Measurements from ENCODE around the gene SCG2. TPM values are rescaled to one million over a fixed set of nuclear protein-coding genes. Genes with fewer than 3 reads are reported as not detected.

SCG2 gene
- total and polyA plus RNA-seq, 2 donors (not counting 1 experiment from before 2014, with no cell fraction given) = 0.66 to 2.9 TPM

DNA sequence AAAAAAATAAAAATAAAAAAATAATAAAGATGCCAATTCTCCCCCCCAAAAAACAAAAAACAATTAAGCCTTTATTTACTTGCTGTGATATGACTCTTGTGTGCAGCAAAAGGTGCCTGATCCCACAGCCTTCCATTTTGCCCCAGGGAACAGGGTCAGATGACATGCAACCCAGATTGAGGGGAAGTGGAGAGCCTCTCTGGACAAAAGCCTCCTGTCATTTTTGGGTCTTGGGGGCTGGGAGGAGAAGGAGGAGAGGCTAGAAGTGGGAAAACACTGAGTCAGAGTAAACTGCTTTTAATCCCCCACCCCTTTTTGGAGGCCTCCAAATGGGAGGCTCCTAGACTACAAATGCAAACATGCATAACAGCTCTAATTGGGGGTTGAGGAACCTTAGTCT is 46.6 kb upstream of the SCG2 start:
- Histone ChIP-seq H3K9me3 (ENCODE audit: control insufficient read depth, insufficient read depth, low read depth, low read length) (no peaks in the 10 kb centered on the region), H2AFZ (ENCODE audit: low read length) (no peak overlapping the region), H3K27ac (ENCODE audit: insufficient read depth, low read length) (no peak overlapping the region), H3K27me3 (ENCODE audit: control insufficient read depth, insufficient read depth, low read length) (no peaks in the 10 kb centered on the region), H3K4me3 (replicated peaks in 1 of 4; ENCODE audit: control extremely low read depth in 1 of 4, insufficient read depth in 1 of 4, low read depth in 3 of 4, low read length in 4 of 4) (no peak overlapping the region), H3K79me2 (ENCODE audit: control insufficient read depth, insufficient read depth, low read length) (no peaks in the 10 kb centered on the region), H4K20me1 (ENCODE audit: control insufficient read depth, extremely low read depth, insufficient read depth, low read length) (no peaks in the 10 kb centered on the region), H3K4me2 (ENCODE audit: extremely low read depth, insufficient read depth, low read length) (no peak overlapping the region), H3K9ac (ENCODE audit: insufficient read depth, low read length) (no peak overlapping the region), H3K4me1 (ENCODE audit: control insufficient read depth, extremely low read depth, insufficient read depth, low read length) (no peaks in the 10 kb centered on the region), H3K36me3 (ENCODE audit: control insufficient read depth, insufficient read depth, low read length) (no peaks in the 10 kb centered on the region)
- TF ChIP-seq EZH2 (IDR thresholded peaks at IDR 0.05; ENCODE audit: low read length, missing control alignments) = no peak
- TF ChIP-seq CTCF (conservative IDR thresholded peaks at IDR 0.05 in 1 of 2, IDR thresholded peaks at IDR 0.05 in 1 of 2; ENCODE audit: low read depth in 1 of 2, low read length in 2 of 2) = no peak
- DNase-seq (ENCODE audit: low read depth in 2 of 2) = no peak

- H3K79me2 ChIP-seq (ENCODE audit: control insufficient read depth, insufficient read depth, low read length) = no peaks in the 10 kb centered on the region
Observed at GRCh38 chr2:223647258-223647952, 45.2 kb upstream of the SCG2 start.

GRCh38 chr2:223644136-223644535 is 42.0 kb upstream of the SCG2 start:
- Histone ChIP-seq H3K4me1 (ENCODE audit: control insufficient read depth, extremely low read depth, insufficient read depth, low read length) (no peaks in the 10 kb centered on the region), H3K27ac (ENCODE audit: insufficient read depth, low read length) (no peak overlapping the region), H2AFZ (ENCODE audit: low read length) (no peak overlapping the region), H3K79me2 (ENCODE audit: control insufficient read depth, insufficient read depth, low read length) (no peaks in the 10 kb centered on the region), H3K36me3 (ENCODE audit: control insufficient read depth, insufficient read depth, low read length) (no peaks in the 10 kb centered on the region), H4K20me1 (ENCODE audit: control insufficient read depth, extremely low read depth, insufficient read depth, low read length) (no peaks in the 10 kb centered on the region), H3K27me3 (ENCODE audit: control insufficient read depth, insufficient read depth, low read length) (no peaks in the 10 kb centered on the region), H3K9me3 (ENCODE audit: control insufficient read depth, insufficient read depth, low read depth, low read length) (no peaks in the 10 kb centered on the region), H3K4me2 (ENCODE audit: extremely low read depth, insufficient read depth, low read length) (no peak overlapping the region), H3K9ac (ENCODE audit: insufficient read depth, low read length) (no peak overlapping the region), H3K4me3 (replicated peaks in 1 of 4; ENCODE audit: control extremely low read depth in 1 of 4, insufficient read depth in 1 of 4, low read depth in 3 of 4, low read length in 4 of 4) (no peak overlapping the region)
- no peak for DNase-seq (ENCODE audit: low read depth in 2 of 2)
- TF ChIP-seq CTCF (conservative IDR thresholded peaks at IDR 0.05 in 1 of 2, IDR thresholded peaks at IDR 0.05 in 1 of 2; ENCODE audit: low read depth in 1 of 2, low read length in 2 of 2) = no peak

More at GRCh38 chr2:223647258-223647952, 45.2 kb upstream of the SCG2 start:
- no peaks in the 10 kb centered on the region for H3K4me1 ChIP-seq (ENCODE audit: control insufficient read depth, extremely low read depth, insufficient read depth, low read length)
- no peak overlapping the region for H3K4me2 ChIP-seq (ENCODE audit: extremely low read depth, insufficient read depth, low read length)
- H3K36me3 ChIP-seq (ENCODE audit: control insufficient read depth, insufficient read depth, low read length) = no peaks in the 10 kb centered on the region
- H3K27me3 ChIP-seq (ENCODE audit: control insufficient read depth, insufficient read depth, low read length) = no peaks in the 10 kb centered on the region
- TF ChIP-seq EZH2 (IDR thresholded peaks at IDR 0.05; ENCODE audit: low read length, missing control alignments) (no peak), CTCF (conservative IDR thresholded peaks at IDR 0.05 in 1 of 2, IDR thresholded peaks at IDR 0.05 in 1 of 2; ENCODE audit: low read depth in 1 of 2, low read length in 2 of 2) (no peak)
- no peak overlapping the region for H2AFZ ChIP-seq (ENCODE audit: low read length)
- no peaks in the 10 kb centered on the region for H3K9me3 ChIP-seq (ENCODE audit: control insufficient read depth, insufficient read depth, low read depth, low read length)
- H3K4me3 ChIP-seq (replicated peaks in 1 of 4; ENCODE audit: control extremely low read depth in 1 of 4, insufficient read depth in 1 of 4, low read depth in 3 of 4, low read length in 4 of 4) = no peak overlapping the region
- H4K20me1 ChIP-seq (ENCODE audit: control insufficient read depth, extremely low read depth, insufficient read depth, low read length) = no peaks in the 10 kb centered on the region
- H3K9ac ChIP-seq (ENCODE audit: insufficient read depth, low read length) = no peak overlapping the region
- no peak overlapping the region for H3K27ac ChIP-seq (ENCODE audit: insufficient read depth, low read length)
- DNase-seq (ENCODE audit: low read depth in 2 of 2) = no peak
